Activated gamma-delta T cell (primary cell): ENCODE data around the gene CHRNG.
A peak's percentile ranks its signal among the peaks of the same experiment; 100 is the strongest.

Experiments
- DNase-seq: peaks from one replicate; lab custom pipeline; 2025; lab: John Stamatoyannopoulos, UW

CHRNG gene

GRCh38 chr2:232505856-232506255, 33.6 kb upstream of the CHRNG start:
- DNase-seq = no peak

- no peak for DNase-seq
Observed at GRCh38 chr2:232506709-232507108, 32.8 kb upstream of the CHRNG start.

- DNase-seq = no peak
Observed at GRCh38 chr2:232508251-232508650, 31.2 kb upstream of the CHRNG start.

- DNase-seq = no peak
Observed at GRCh38 chr2:232511336-232511890, 28.1 kb upstream of the CHRNG start.

GRCh38 chr2:232512602-232513001, 26.9 kb upstream of the CHRNG start:
- DNase-seq = no peak

GRCh38 chr2:232513353-232513752, 26.1 kb upstream of the CHRNG start:
- no peak for DNase-seq

GRCh38 chr2:232515639-232516038, 23.9 kb upstream of the CHRNG start:
- no peak for DNase-seq

GRCh38 chr2:232516551-232516950, 22.9 kb upstream of the CHRNG start:
- no peak for DNase-seq

- no peak for DNase-seq
Observed at GRCh38 chr2:232518844-232519243, 20.6 kb upstream of the CHRNG start.

GRCh38 chr2:232519581-232520438, 19.7 kb upstream of the CHRNG start, which contains the start of gene PRSS56:
TSS of gene PRSS56 (plus strand) at chr2:232520388. CDS start at chr2:232520599, 211 bp downstream.
- DNase-seq = no peak

GRCh38 chr2:232520489-232520888, 19.0 kb upstream of the CHRNG start:
- DNase-seq = no peak

GRCh38 chr2:232521098-232521497, 18.4 kb upstream of the CHRNG start:
- DNase-seq = no peak

GRCh38 chr2:232521959-232522622, 17.4 kb upstream of the CHRNG start:
- peak; percentile 45 for DNase-seq

- no peak for DNase-seq
Observed at GRCh38 chr2:232522623-232523401, 16.7 kb upstream of the CHRNG start.

GRCh38 chr2:232523402-232523681, 16.1 kb upstream of the CHRNG start:
- DNase-seq = no peak

GRCh38 chr2:232523682-232524597, 15.6 kb upstream of the CHRNG start:
- DNase-seq = no peak

GRCh38 chr2:232524771-232525170, 14.7 kb upstream of the CHRNG start:
- DNase-seq = no peak

GRCh38 chr2:232525199-232525598, 14.3 kb upstream of the CHRNG start:
- no peak for DNase-seq

GRCh38 chr2:232525791-232526371, 13.6 kb upstream of the CHRNG start, which contains the start of gene CHRND:
TSS of gene CHRND (plus strand) at chr2:232526160. CDS start at chr2:232526216, 56 bp downstream.
- no peak for DNase-seq

GRCh38 chr2:232526372-232526941, 13.0 kb upstream of the CHRNG start:
- DNase-seq = no peak
